ENCODE data around the gene UST.

The UST gene

DNA sequence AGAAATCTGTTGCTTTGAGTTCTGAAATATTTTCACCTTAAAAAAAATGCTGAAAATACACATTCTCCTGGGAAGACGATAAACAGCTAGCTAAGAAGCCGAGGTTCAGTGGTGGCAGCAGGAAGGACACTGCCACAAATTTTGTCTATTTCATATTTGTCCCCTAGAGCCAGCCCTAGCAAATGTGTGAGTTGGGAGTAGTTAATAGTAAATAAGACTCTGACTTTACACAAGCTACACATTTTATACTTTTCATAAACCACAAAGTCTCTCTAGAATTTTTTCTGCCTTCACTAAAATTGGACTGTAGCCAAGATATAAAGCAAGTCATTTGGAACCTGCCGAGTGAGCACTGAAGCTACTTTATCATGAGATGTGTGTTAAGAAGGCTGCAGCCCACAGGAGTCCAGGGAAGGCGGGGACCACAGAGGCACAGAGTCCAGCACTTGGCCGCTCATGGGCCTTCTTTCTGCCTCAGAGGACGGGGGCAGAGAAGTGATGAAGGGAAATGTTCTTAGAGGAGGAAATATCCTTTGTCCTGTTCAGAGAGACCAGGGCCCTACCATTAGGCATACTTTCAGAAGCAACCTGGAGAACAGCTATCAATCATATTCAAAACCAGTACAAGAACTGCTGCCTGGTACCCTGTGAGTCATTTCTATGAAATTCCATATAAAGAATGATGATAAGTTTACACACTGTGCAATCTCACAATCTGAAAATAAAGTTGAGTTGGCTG, 329.0 kb downstream of the UST start:
- no peak for DNase-seq

DNA sequence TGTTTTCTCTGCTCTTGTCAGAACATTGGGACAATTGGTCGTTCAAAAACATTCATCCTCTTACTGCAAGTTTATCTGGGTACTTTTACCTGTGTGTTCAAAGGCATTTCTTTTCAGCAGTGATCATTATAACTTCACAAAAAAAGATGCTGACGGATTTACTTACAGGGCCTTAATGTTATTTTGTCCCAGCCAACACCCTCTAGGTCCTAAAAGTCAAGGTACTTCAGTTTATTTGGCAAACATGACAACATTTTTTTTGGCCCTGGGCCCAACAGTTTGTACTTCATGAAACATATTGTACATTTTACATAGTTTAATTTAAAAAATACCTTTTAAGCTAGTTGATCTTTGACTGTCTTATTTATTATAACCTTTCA, 329.5 kb downstream of the UST start:
- no peak for DNase-seq

DNA sequence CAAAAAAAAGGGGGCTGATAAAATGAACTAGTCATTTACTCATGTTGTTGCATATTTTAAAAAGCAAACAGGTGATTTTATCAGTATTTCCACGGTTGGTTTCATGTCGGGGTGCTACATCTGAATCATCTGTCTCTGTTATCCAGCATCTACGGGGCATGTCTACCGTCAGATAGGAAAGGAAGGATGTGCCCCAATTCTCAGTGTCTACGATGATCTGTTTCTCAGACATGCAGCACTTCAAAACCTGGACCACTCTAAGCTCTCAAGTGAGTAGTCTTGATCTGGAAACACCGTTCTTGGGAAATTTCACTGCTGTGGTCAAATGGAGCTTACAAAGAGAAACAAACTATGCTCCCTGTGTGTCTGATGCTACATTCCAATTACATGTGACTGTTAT, 330.4 kb downstream of the UST start:
- no peak for DNase-seq

DNA sequence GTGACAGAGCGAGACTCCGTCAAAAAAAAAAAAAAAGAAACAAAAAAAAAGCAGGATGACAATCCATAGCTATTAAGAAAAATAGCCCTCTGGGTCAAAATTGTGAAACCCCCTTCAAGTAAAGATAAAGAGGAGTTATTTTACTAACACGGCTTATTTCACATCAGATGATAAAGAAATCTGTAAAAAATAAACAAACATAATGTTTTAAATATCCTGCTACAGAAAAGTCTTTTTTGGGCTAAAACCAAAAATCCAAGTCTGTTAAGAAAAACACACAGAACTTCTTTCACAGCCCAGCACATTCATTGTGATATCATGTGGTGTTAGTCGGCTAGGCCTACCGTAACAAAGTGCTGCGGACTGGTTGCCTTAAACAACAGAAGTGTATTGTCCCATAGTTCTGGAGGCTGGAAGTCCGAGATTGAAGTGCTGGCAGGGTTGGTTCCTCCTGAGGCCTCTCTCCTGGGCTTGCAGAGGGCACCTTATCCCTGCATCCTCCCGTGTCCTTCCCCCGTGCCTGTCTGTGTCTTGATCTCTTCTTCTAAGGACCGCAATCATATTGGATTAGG, 331.5 kb downstream of the UST start:
- no peak for DNase-seq

DNA sequence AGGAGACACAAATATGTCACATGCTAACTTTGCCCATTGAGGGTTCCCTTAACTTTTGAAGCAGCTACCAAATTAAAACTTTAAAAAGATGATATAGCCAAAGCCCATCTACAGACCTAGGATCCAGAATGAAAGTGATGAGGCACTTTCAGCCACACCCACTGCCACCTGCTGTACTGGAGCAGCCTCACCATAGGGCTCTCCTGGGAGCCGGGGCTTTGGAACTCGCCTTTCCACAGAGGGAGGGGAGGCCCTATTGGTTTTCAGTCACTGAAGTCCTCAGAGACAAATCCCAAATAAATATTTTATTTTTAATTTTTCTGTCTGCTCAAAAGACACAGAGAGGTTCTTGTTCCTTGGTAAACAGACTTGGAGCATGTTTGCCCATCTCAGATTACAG, 332.6 kb downstream of the UST start:
- DNase-seq: no peak

DNA sequence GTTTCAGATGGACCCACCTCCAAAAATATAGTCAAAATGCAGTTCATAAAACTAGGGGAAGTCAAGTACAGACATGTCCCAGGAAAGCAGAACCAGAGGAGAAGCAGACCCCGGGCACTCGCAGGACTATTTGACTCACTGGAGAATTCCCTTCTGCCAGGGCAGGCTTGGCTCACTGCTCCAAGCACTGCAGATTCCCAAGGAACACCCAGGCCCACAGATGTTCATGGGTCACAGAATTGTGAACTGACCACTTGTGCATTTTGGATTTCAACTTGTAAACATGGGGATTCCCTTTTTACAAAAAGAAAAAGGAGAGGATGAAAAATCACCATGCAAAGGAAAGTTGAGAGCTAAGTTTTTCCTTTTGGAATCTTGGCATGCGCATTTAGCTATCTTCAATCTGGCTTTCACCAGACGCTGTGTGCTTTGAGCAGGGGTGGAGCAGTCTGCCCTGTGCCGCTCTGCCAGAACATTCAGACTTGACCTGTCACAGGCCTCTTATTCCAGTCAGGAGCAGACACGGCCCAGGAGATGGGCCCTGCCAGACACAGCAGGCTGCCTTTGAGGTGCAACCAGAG, 333.2 kb downstream of the UST start:
- no peak for DNase-seq

DNA sequence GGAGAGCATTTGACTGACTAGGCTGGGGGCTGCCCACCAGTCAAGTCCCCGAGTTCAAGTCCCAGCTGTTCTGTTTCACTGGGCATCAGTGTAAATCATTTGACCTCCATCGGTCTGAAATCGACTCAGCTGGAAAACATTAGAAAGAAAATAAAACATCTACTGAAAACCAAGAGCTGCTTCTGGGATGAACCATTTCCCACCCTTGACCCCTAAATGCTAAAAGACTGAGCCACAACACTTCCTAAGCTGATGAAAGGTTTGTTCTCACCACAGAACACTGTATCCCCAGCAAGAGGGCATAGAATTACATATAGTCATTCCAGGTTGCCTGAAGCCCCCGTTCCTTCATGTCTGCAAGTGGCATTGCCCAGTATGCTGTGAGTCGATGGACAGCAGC, 333.7 kb downstream of the UST start:
- no peak for DNase-seq

DNA sequence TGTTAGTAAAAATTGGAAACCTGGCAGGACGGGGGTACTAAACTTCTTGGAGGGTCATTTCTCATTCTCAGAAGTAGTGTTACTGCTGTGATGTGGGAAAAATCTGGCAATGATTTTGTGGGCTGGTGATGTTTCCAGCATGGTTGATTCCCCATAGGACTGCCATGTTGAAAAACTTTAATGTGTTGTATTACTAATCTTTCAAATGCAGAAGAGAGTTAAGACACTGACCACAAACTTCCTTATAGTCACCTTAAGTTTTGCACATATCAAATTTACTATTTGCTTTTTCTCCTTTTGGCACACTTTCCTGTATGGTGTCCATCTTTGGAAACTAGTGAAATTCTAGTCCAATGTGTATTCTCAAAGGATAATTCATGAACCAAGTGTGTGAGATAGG, 334.5 kb downstream of the UST start:
- no peak for DNase-seq

DNA sequence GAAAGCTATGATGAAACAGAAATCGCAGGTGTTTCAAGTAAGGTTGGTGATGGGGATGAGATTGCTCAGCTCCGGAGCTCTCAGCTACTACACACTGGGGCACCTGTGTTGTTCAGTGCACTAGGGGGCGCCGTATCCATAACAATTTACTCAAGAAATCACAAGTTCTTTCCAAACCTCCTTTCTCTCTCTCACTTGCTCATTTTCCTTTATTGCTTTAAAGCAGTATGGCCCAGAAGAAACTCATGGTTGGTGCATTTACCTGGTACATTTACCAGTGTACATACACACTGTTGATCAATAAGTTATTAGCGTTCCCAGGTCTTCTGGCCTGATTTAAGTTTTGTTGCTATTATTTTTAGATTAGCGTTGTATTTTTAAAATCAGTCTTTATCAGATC, 335.5 kb downstream of the UST start:
- DNase-seq: peak; percentile 80 to 81

DNA sequence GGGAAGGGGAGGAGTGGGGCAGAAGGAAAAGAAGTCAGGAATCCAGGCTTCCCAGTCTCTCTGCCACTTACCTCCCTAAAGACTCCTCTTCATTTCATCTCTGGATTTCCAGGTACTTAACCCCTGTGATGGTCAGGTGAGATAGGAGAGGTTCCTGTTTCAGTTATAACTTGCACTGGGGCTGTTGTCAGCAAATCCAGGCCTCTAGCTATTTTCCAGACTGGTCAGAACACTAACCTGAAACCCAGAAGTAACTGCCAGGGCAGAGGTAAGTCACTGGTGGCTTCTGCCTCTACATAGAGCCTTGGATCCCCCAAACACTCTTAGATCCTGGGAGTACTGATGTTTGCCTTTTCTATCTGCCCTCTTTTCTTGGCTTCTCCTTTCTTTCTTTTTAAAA, 337.2 kb downstream of the UST start:
- no peak for DNase-seq

DNA sequence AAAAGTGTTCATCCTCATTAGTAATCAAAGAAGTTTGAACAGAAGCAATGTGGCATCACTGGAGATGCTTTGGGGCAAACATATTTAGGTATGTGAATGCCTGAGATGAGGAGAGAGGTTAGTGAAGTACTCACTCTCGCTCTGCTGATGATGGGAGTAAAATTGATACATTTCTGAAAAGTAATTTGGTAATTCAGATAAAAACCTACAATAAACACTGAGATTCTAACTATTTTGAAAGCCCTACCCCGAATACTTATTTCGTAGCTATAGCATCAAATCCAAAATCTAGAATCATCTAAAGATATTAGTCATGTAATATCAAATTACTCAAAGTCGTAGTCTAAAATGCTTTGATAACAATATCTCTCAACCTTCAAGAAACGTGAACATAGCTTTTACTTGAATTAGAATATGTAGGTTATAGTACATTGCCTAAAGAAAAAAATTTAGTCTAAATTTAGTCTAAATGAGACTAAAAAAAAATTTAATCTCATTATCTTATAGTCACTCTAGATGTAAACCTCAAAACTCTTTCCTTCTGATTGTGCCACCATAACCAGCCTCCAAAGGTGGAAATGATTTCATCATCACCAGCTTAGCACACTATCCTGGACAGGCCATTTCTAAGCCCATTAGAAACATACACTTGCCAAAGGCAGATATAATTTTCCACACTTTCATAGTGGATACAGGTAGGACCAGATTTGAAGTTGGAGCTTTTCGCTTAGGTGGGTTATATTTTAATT, 338.2 kb downstream of the UST start:
- no peak for DNase-seq

DNA sequence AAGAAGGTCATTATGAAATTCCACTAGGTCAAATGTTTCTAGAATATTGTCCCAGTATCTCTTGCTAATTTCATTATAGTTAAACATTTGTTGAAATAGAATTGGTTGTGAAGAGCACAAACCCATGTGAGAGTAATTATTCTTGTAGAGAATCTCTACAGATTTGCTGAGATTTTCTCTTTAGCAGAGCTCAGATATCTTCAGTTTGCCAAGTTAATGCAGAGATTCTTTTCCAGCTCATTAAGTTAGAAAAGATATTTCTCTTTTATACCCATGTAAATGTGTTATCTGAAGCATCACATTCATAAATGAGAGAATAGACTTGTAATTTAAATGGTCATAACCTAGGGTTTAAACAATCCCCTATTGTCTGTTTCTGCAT, 338.7 kb downstream of the UST start:
- DNase-seq: no peak

DNA sequence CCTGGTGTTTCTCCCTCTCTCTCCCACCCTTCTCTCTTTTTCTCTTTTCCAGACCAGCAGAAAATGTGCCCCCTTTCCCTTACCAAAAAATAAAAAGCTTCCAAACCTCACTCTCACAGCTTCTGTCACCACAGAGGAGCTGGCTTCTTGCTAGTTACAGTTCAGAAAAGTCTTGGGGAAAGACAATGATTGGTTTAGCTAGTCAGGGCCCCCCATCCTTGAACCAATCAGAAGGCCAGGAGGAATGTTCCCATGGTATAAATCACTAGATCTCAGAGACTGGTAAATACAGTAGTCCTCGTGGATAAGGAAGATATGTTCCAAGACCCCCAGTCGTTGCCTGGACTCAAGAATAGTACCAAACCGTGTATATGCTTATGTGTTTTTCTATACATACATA, 339.5 kb downstream of the UST start:
- no peak for DNase-seq

DNA sequence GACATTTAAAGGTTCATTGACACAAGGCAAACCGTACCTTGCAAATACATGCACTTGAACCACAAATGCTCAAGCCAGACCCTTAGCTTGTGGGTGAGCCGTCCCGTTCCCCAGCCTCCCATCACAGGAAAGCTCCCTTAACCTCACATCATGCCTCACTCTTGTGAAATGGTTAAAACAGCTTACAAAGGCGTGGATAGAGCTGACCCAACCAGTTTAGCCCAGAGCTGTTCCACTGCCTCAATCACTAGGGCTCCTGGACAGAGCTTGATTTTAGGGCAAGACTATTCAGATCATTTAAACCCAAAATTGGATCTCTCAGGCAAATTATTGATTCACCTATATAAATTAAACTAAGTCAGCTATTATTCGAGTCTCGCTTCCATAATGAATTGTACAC, 341.1 kb downstream of the UST start:
- no peak for DNase-seq

DNA sequence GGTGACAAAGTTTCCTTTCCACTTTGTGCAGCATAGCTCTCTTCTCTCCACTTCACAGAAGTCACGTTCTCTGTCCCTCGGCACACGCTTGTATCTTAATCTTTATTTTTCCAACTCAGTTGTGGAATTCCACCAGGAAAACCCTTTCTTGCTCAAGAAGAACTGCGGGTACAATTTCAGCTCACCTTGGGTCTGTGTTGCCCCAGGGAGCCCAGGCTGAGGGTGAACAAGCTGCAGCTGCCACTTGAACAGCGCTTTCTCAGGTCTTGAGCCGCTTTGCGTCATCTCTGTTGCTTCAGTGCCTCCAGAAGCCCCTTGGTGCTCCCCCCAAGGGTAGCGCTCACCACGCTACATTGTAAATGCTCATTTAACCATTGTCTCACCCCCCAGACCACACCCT, 341.5 kb downstream of the UST start:
- no peak for DNase-seq

DNA sequence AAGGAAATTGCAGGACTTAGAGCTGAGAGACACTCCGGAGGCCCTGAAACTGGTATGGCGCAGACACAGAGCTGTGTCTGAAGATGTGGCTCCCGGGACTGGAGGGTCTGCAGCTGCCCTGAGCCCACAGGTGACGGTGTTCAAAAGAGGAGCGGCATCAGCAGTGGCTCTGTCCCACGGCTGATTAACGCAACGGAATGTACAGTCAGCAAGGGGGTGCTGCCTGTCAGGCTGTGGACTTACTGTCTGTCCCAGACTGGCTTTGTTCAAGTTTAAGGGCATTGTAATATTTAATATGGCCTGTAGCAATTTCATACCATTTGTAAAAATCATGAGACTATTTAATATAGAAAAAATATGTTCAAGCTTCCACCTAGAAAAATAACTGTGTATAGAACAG, 342.7 kb downstream of the UST start:
- DNase-seq: no peak

DNA sequence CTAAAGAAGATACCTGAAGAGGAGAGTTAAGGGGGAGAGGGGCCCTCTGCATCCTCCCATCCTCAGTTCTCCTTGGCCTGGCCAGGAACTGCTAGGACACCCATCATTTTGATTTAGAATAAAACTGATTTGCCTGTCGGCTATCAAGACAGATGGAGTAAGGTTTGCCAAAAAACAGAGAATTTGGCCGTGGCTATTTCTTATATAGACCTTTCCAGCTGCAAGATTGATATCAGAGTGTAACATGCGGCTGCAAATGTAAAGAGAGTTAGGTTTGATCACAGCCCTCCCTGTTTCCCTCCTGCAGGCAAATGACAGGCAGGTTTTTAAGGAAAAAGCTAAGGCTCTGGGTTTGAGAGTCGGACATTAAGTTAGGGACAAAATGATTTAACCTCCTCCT, 344.1 kb downstream of the UST start:
- no peak for DNase-seq

DNA sequence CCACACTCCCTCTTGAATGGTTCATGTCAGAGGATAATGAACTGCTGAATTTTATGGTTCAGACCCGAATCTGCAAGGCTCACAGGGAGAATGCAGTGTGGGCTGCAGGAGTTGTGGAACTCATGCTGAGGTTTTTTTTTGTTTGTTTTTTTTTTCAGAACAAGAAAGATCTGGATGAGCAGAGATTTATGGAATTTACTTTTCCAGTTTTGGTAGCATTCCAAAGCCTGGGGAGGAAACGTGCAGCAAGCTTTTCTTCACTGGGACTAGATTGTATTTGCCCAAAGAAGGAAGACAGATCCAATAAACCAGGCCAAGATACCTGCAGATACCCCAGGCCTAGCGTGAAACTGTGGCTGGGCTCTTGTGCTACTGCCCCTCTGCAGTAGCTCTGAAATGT, 346.8 kb downstream of the UST start:
- DNase-seq: no peak

DNA sequence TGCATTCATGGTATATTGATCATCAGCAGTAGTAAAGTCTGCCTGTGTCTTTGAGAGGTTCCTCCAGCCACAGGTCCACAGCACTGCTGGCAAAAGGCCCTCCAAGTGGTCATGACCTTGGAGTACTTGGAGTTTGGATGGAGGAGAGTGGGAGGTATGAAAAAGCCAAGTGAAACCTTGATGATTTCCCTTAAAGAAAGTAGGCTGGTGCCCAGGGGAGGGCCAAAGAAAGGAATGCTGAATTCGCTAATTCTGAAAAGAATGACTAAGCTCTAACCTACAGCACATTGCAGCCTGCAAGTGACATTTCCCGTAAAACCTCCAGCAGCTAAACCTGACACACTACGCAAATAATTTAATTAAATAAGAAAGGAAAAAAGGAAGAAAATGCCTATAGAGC, 347.3 kb downstream of the UST start:
- DNase-seq: no peak

DNA sequence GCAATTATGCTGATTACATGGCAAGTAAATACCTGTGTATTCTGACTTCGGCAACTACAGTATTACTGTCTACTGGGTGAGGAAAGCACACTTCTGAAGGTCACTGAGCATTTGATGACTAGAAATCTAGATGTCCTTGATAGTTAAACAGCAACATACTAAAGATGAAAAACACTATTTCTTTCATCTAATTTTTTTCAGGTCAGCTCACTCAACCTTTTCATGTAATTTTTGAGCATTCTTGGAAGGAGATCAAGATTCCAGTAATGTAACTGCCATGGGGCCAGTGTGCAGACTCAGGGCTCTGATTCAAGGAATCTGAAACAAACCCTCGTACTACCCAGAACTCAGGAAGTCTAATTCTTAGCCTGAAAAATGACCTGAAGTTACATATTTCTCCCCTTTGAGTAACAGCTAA, 348.1 kb downstream of the UST start:
- DNase-seq: no peak

DNA sequence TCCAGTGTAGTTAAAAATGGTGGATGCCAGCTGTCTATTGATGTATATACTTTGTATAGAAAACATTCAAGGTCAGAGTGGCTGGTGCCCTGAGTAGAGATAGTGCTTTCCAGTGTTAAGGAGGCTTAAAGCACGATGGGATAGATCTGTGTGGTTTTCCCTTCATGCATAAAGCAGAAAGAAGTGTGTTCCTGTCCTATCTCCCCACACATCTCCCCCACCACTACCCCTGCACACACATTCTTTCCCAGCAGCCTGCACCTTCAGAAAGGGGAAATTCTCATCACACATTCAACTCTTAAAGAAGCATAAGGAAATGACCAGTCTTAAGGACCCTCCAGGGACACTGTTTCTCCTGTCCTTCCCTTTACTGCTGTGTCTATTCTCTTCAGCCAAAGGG, 349.0 kb downstream of the UST start:
- DNase-seq: no peak

DNA sequence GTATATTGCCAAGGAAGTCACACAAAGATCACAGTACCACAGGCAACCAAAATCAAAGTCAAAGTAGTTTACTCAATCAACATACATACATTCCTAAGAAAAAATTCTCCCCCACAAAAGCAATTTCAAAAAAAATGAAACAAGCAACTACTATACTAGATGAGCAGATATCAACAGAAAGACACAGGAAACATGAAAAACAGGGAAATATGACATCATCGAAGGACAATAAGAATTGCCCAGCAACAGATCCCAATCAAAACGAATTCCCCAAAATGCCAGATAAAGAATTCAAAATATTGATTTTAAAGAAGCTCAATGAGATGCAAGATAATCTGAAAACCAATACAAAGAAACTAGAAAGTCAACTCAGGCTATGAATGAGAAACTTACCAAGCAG, 351.0 kb downstream of the UST start:
- no peak for DNase-seq

DNA sequence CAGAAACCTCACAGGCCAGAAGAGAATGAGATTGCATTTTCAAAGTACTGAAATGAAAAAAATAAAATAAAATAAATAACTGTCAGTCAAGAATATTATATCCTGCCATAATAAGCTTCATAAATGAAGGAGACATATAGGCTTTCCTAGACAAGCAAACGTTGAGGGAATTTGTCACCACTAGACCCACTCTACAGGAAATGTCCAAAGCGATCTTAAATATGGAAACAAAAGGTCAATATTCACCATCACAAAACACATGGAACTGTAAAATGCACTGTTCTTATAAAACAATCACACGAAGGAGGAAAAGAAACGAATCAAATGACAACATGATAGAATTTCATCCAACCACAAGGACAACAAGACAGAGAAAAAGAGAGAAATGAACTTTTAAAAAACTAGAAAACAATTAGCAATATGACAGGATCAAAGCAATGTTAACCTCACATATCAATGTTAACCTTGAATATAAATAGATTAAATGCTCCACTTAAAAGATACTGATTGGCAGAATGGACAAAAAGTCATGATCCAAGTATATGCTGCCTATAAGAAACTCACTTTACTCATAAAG, 352.0 kb downstream of the UST start:
- no peak for DNase-seq

DNA sequence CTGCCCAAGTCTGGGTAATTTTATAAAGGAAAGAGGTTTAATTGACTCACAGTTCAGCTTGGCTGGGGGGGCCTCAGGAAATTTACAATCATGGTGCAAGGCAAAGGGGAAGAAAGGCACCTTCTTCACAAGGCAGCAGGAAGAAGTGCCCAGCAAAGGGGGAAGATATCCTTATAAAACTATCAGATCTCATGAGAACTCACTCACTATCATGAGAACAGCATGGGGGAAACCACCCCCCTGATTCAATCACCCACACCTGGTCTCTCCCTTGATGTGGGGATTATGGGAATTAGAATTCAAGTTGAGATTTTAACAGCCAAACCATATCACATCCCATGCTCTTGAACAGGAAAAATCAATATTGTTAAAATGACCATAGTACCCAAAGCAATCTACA, 355.5 kb downstream of the UST start:
- DNase-seq: no peak

Data from stimulated activated CD4-positive, alpha-beta T cell treated with anti-CD3 and anti-CD28 coated beads, Interleukin-4, amount 100 ng/mL, for 4 hours (primary cell).